HepG2 (cell line): ENCODE data around the gene EBF4. TPM values are rescaled to one million over a fixed set of nuclear protein-coding genes. Genes with fewer than 3 reads are reported as not detected.

Experiments
- ATF5 ChIP-seq: sonication (generic); formaldehyde crosslinking; IDR thresholded peaks from 2 replicates; pipeline ENCODE4 v1.4.0; 2020; ENCODE audit warnings: mild to moderate bottlenecking, low read depth, missing genetic modification reagents
- FOXO1 ChIP-seq: sonication (generic); formaldehyde crosslinking; IDR thresholded peaks from 2 replicates; pipeline ENCODE4 v1.4.0; 2020; ENCODE audit warnings: missing genetic modification reagents
- KDM3A ChIP-seq: IDR thresholded peaks from 2 replicates; pipeline ENCODE4 v1.6.1; 2018; ENCODE audit warnings: low read depth, missing compliant biosample characterization
- MTERF4 ChIP-seq: sonication (generic); formaldehyde crosslinking; IDR thresholded peaks from 2 replicates; pipeline ENCODE4 v1.8.0; 2023; ENCODE audit warnings: mild to moderate bottlenecking, missing genetic modification reagents
- PATZ1 ChIP-seq: sonication (generic); formaldehyde crosslinking; IDR thresholded peaks from 2 replicates; pipeline ENCODE4 v1.4.0; 2020; ENCODE audit warnings: missing genetic modification reagents
- RBAK ChIP-seq: sonication (generic); formaldehyde crosslinking; IDR thresholded peaks from 2 replicates; pipeline ENCODE4 v1.5.1; 2020; ENCODE audit warnings: mild to moderate bottlenecking, missing genetic modification reagents
- REL ChIP-seq: sonication (generic); formaldehyde crosslinking; conservative IDR thresholded peaks from 2 replicates; pipeline ENCODE4 v1.8.0; 2022; ENCODE audit warnings: mild to moderate bottlenecking, missing genetic modification reagents, moderate library complexity
- TFDP2 ChIP-seq: sonication (generic); formaldehyde crosslinking; IDR thresholded peaks from 2 replicates; pipeline ENCODE4 v1.4.0; 2020; ENCODE audit warnings: missing genetic modification reagents
- TFE3 ChIP-seq: IDR thresholded peaks from 2 replicates; pipeline ENCODE4 v1.6.1; 2016
- UBTF ChIP-seq: sonication (generic); formaldehyde crosslinking; IDR thresholded peaks from 2 replicates; pipeline ENCODE4 v1.4.0; 2020; ENCODE audit warnings: mild to moderate bottlenecking, missing genetic modification reagents
- ZBTB1 ChIP-seq: sonication (generic); formaldehyde crosslinking; IDR thresholded peaks from 2 replicates; pipeline ENCODE4 v1.4.0; 2020; ENCODE audit warnings: missing genetic modification reagents, borderline replicate concordance
- ZNF260 ChIP-seq: sonication (generic); formaldehyde crosslinking; IDR thresholded peaks from 2 replicates; pipeline ENCODE4 v1.4.0; 2020; ENCODE audit warnings: missing genetic modification reagents, low read depth, mild to moderate bottlenecking, borderline replicate concordance
- ZNF326 ChIP-seq: sonication (generic); formaldehyde crosslinking; IDR thresholded peaks from 2 replicates; pipeline ENCODE4 v1.4.0; 2020; ENCODE audit warnings: missing genetic modification reagents, borderline replicate concordance
- ZNF343 ChIP-seq: sonication (generic); formaldehyde crosslinking; IDR thresholded peaks from 2 replicates; pipeline ENCODE4 v1.4.0; 2020; ENCODE audit warnings: mild to moderate bottlenecking, missing genetic modification reagents
- ZNF563 ChIP-seq: sonication (generic); formaldehyde crosslinking; IDR thresholded peaks from 2 replicates; pipeline ENCODE4 v1.8.0; 2022; ENCODE audit warnings: mild to moderate bottlenecking, moderate library complexity, missing genetic modification reagents
- ZNF768 ChIP-seq: sonication (generic); formaldehyde crosslinking; IDR thresholded peaks from 2 replicates; pipeline ENCODE4 v1.4.0; 2020; ENCODE audit warnings: missing genetic modification reagents
- ZNF850 ChIP-seq: sonication (generic); formaldehyde crosslinking; conservative IDR thresholded peaks from 2 replicates; pipeline ENCODE4 v1.9.0; 2021; ENCODE audit warnings: mild to moderate bottlenecking, missing genetic modification reagents
- ZSCAN25 ChIP-seq: sonication (generic); formaldehyde crosslinking; IDR thresholded peaks from 2 replicates; pipeline ENCODE4 v1.8.0; 2022; ENCODE audit warnings: mild to moderate bottlenecking, missing genetic modification reagents
- polyA plus RNA-seq, 8 experiments: library from polyadenylated mRNA; depleted of rRNA in 3 of 8; stranded (reverse) in 7 of 8; unstranded in 1 of 8; fragments of >200 nt; fragmentation: Illumina TruSeq in 4 of 8; extraction: Trizol in 4 of 8; gene quantifications; 2 replicates each; pipeline versions ENCODE4 v1.2.1 to v1.2.3, GENCODE V29; 2011 to 2016; ENCODE audit warnings: low read depth in 4 of 8, missing spikeins in 1 of 8, mixed read lengths in 1 of 8; ENCODE audit not compliant: insufficient read depth in 1 of 8
- total RNA-seq, 5 experiments: library from RNA; depleted of rRNA; stranded (reverse); fragments of >200 nt; fragmentation: Illumina TruSeq; extraction: Trizol; gene quantifications; 2 replicates each; pipeline ENCODE4 v1.2.3, GENCODE V29; 2016; ENCODE audit warnings: low read depth in 1 of 5

Gene EBF4
- total and polyA plus RNA-seq, 2 of the 13 experiments (the other 11 are each of a cell fraction or from before 2014, with no cell fraction given): 0.84 to 2.2 TPM

- TF ChIP-seq PATZ1 (CRISPR knock-in tag) (no peak), ZSCAN25 (CRISPR knock-in tag) (no peak), RBAK (CRISPR knock-in tag) (no peak), ZBTB1 (CRISPR knock-in tag) (no peak), ATF5 (no peak), TFE3 (CRISPR knock-in tag) (no peak), MTERF4 (no peak), ZNF768 (CRISPR knock-in tag) (0 out of 2 replicates have a peak, but pooled peaks have one; percentile 37), TFDP2 (CRISPR knock-in tag) (no peak), ZNF326 (CRISPR knock-in tag) (no peak), ZNF343 (no peak), ZNF850 (no peak), ZNF260 (no peak), ZNF563 (CRISPR knock-in tag) (no peak), KDM3A (CRISPR knock-in tag) (no peak), REL (CRISPR knock-in tag) (0 out of 2 replicates have a peak, but pooled peaks have one; percentile 47), UBTF (CRISPR knock-in tag) (no peak), FOXO1 (CRISPR knock-in tag) (no peak)
Observed at GRCh38 chr20:2742934-2743559, 50.5 kb downstream of the EBF4 start (continued).
